CD4-positive, CD25-positive, alpha-beta regulatory T cell (primary cell): ENCODE data around the gene SH3RF1. TPM values are rescaled to one million over a fixed set of nuclear protein-coding genes. Genes with fewer than 3 reads are reported as not detected.

Source experiments
- ATAC-seq, 2 donors: fragments of 150-1000 bp; cut with Tn5 transposase; one replicate each; pipeline ENCODE4 v1.10.0; 2021; ENCODE audit warnings: low read depth in 2 of 2, moderate number of reproducible peaks in 2 of 2, moderate library complexity in 1 of 2
- DNase-seq, 3 donors: peaks; one replicate each; pipeline versions ENCODE4 v3.0.0 to v3.0.0-alpha.2; 2012 to 2022; ENCODE audit warnings: mixed read lengths in 1 of 3
- H3K27ac ChIP-seq: one replicate; pipeline ENCODE4 v1.7.0; 2013; ENCODE audit warnings: mild to moderate bottlenecking, low read length; ENCODE audit not compliant: insufficient read depth, poor library complexity, severe bottlenecking
- H3K27me3 ChIP-seq: one replicate; pipeline ENCODE4 v1.7.0; 2013; ENCODE audit warnings: low read length; ENCODE audit not compliant: control insufficient read depth, insufficient read depth
- H3K36me3 ChIP-seq: one replicate; pipeline ENCODE4 v1.7.0; 2013; ENCODE audit warnings: mild to moderate bottlenecking, low read length, moderate library complexity; ENCODE audit not compliant: control insufficient read depth, insufficient read depth
- H3K4me1 ChIP-seq: 2 replicates; pipeline ENCODE4 v1.7.0; 2013; ENCODE audit warnings: mild to moderate bottlenecking, low read length; ENCODE audit not compliant: insufficient read depth, control insufficient read depth, poor library complexity, severe bottlenecking
- H3K4me3 ChIP-seq: one replicate; pipeline ENCODE4 v1.7.0; 2013; ENCODE audit warnings: low read depth, mild to moderate bottlenecking, low read length, moderate library complexity
- H3K9me3 ChIP-seq, 2 experiments: 1 replicate in 1 of 2; 2 replicates in 1 of 2; pipeline ENCODE4 v1.7.0; 2013; ENCODE audit warnings: low read length in 2 of 2, mild to moderate bottlenecking in 1 of 2, moderate library complexity in 1 of 2; ENCODE audit not compliant: control insufficient read depth in 2 of 2
- H3K27ac Mint-ChIP-seq, 3 donors: one replicate each; pipeline ENCODE4 v1.8.0; 2020 to 2022; ENCODE audit warnings: mild to moderate bottlenecking in 3 of 3, mixed read lengths in 3 of 3, moderate library complexity in 2 of 3
- H3K27me3 Mint-ChIP-seq: one replicate; pipeline ENCODE4 v1.8.0; 2022; ENCODE audit warnings: mild to moderate bottlenecking, mixed read lengths
- H3K36me3 Mint-ChIP-seq: one replicate; pipeline ENCODE4 v1.8.0; 2020; ENCODE audit warnings: mixed read lengths
- H3K4me1 Mint-ChIP-seq, 4 donors: one replicate each; pipeline ENCODE4 v1.8.0; 2020 to 2022; ENCODE audit warnings: mixed read lengths in 4 of 4, mild to moderate bottlenecking in 1 of 4
- H3K4me3 Mint-ChIP-seq, 4 donors: one replicate each; pipeline ENCODE4 v1.8.0; 2020 to 2022; ENCODE audit warnings: mild to moderate bottlenecking in 4 of 4, mixed read lengths in 4 of 4, moderate library complexity in 3 of 4
- H3K9me3 Mint-ChIP-seq, 7 donors: one replicate each; pipeline ENCODE4 v1.8.0; 2020 to 2022; ENCODE audit warnings: mixed read lengths in 7 of 7, mild to moderate bottlenecking in 3 of 7, moderate library complexity in 2 of 7
- polyA plus RNA-seq, 4 donors: library from polyadenylated mRNA; unstranded; fragments of 300-500 nt; fragmentation: Illumina TruSeq; gene quantifications; one replicate each; pipeline ENCODE4 v1.2.3, GENCODE V29; 2021
- total RNA-seq: library from RNA; stranded (reverse); gene quantifications from one replicate; pipeline ENCODE4 v1.2.3, GENCODE V29; 2022

The SH3RF1 gene
- total and polyA plus RNA-seq, 5 donors from 2014 or later = 0.69 TPM; not detected in 4

GRCh38 chr4:169249214-169249973 is 21.4 kb downstream of the SH3RF1 start:
- ATAC-seq = no peak
- Mint-ChIP-seq H3K27me3 (peaks cover 15% of the 10 kb centered on the region), H3K36me3 (no peaks in the 10 kb centered on the region), H3K4me1 (no peaks in the 10 kb centered on the region), H3K27ac (no peak overlapping the region), H3K9me3 (peaks cover 0 to 3% (median 0%) of the 10 kb centered on the region in 7 donors), H3K4me3 (no peak overlapping the region)
- no peaks in the 10 kb centered on the region for H3K27me3 ChIP-seq
- no peak overlapping the region for H3K27ac ChIP-seq
- H3K9me3 ChIP-seq = no peaks in the 10 kb centered on the region
- H3K4me1 ChIP-seq = no peaks in the 10 kb centered on the region
- no peak for DNase-seq
- H3K36me3 ChIP-seq = no peaks in the 10 kb centered on the region
- no peak overlapping the region for H3K4me3 ChIP-seq

GRCh38 chr4:169248645-169249044 is 22.1 kb downstream of the SH3RF1 start:
- Mint-ChIP-seq H3K27ac (no peak overlapping the region), H3K9me3 (peaks cover 0 to 3% (median 0%) of the 10 kb centered on the region in 7 donors), H3K4me3 (no peak overlapping the region), H3K27me3 (peaks cover 11% of the 10 kb centered on the region), H3K36me3 (no peaks in the 10 kb centered on the region), H3K4me1 (no peaks in the 10 kb centered on the region)
- Histone ChIP-seq H3K4me3 (no peak overlapping the region), H3K27me3 (no peaks in the 10 kb centered on the region), H3K4me1 (no peaks in the 10 kb centered on the region), H3K27ac (no peak overlapping the region), H3K9me3 (no peaks in the 10 kb centered on the region), H3K36me3 (no peaks in the 10 kb centered on the region)
- no peak for DNase-seq
- no peak for ATAC-seq

GRCh38 chr4:169246957-169247396 is 23.8 kb downstream of the SH3RF1 start:
- no peak for ATAC-seq
- H3K9me3 ChIP-seq = no peaks in the 10 kb centered on the region
- H3K9me3 Mint-ChIP-seq = peaks cover 0 to 3% (median 0%) of the 10 kb centered on the region in 7 donors
- DNase-seq = no peak
- no peaks in the 10 kb centered on the region for H3K4me1 Mint-ChIP-seq
- no peak overlapping the region for H3K27ac ChIP-seq
- H3K4me3 ChIP-seq = no peak overlapping the region
- H3K36me3 ChIP-seq = no peaks in the 10 kb centered on the region
- no peaks in the 10 kb centered on the region for H3K4me1 ChIP-seq
- no peaks in the 10 kb centered on the region for H3K36me3 Mint-ChIP-seq
- H3K27me3 ChIP-seq = no peaks in the 10 kb centered on the region
- no peak overlapping the region for H3K4me3 Mint-ChIP-seq
- H3K27ac Mint-ChIP-seq = no peak overlapping the region
- H3K27me3 Mint-ChIP-seq = peaks cover 6% of the 10 kb centered on the region

- H3K27me3 ChIP-seq = no peaks in the 10 kb centered on the region
- Mint-ChIP-seq H3K27ac (no peak overlapping the region), H3K27me3 (no peaks in the 10 kb centered on the region), H3K9me3 (peaks cover 0 to 3% (median 0%) of the 10 kb centered on the region in 7 donors), H3K36me3 (no peaks in the 10 kb centered on the region), H3K4me3 (no peak overlapping the region), H3K4me1 (no peaks in the 10 kb centered on the region)
- H3K4me1 ChIP-seq = no peaks in the 10 kb centered on the region
- no peak for ATAC-seq
- no peak overlapping the region for H3K27ac ChIP-seq
- H3K4me3 ChIP-seq = no peak overlapping the region
- H3K36me3 ChIP-seq = no peaks in the 10 kb centered on the region
- H3K9me3 ChIP-seq = no peaks in the 10 kb centered on the region
- DNase-seq = no peak
These were observed 24.5 kb downstream of the SH3RF1 start for GRCh38 chr4:169246279-169246678.

- no peaks in the 10 kb centered on the region for H3K27me3 Mint-ChIP-seq
- H3K4me1 ChIP-seq = no peaks in the 10 kb centered on the region
- H3K9me3 ChIP-seq = no peaks in the 10 kb centered on the region
- H3K27ac Mint-ChIP-seq = no peak overlapping the region
- no peak overlapping the region for H3K4me3 Mint-ChIP-seq
- ATAC-seq = no peak
- H3K9me3 Mint-ChIP-seq = peaks cover 0 to 3% (median 0%) of the 10 kb centered on the region in 7 donors
- H3K27me3 ChIP-seq = no peaks in the 10 kb centered on the region
- no peak overlapping the region for H3K27ac ChIP-seq
- DNase-seq = no peak
- no peaks in the 10 kb centered on the region for H3K36me3 Mint-ChIP-seq
- no peaks in the 10 kb centered on the region for H3K36me3 ChIP-seq
- no peak overlapping the region for H3K4me3 ChIP-seq
- H3K4me1 Mint-ChIP-seq = no peaks in the 10 kb centered on the region
These were observed 25.7 kb downstream of the SH3RF1 start for GRCh38 chr4:169245061-169245460.

- H3K4me3 ChIP-seq = no peak overlapping the region
- DNase-seq (no peak), ATAC-seq (no peak)
- Mint-ChIP-seq H3K9me3 (peaks cover 0 to 3% (median 0%) of the 10 kb centered on the region in 7 donors), H3K4me1 (no peaks in the 10 kb centered on the region), H3K27ac (no peak overlapping the region), H3K36me3 (no peaks in the 10 kb centered on the region), H3K27me3 (peaks cover 3% of the 10 kb centered on the region), H3K4me3 (no peak overlapping the region)
- no peaks in the 10 kb centered on the region for H3K4me1 ChIP-seq
- H3K27ac ChIP-seq = no peak overlapping the region
- H3K9me3 ChIP-seq = no peaks in the 10 kb centered on the region
- no peaks in the 10 kb centered on the region for H3K36me3 ChIP-seq
- no peaks in the 10 kb centered on the region for H3K27me3 ChIP-seq
These were observed 26.7 kb downstream of the SH3RF1 start for GRCh38 chr4:169243825-169244609.

GRCh38 chr4:169241464-169241863 is 29.3 kb downstream of the SH3RF1 start:
- Histone ChIP-seq H3K27me3 (no peaks in the 10 kb centered on the region), H3K4me3 (no peak overlapping the region), H3K36me3 (no peaks in the 10 kb centered on the region), H3K27ac (no peak overlapping the region), H3K4me1 (no peaks in the 10 kb centered on the region), H3K9me3 (no peaks in the 10 kb centered on the region)
- H3K27ac Mint-ChIP-seq = no peak overlapping the region
- H3K9me3 Mint-ChIP-seq = peaks cover 0 to 4% (median 0%) of the 10 kb centered on the region in 7 donors
- ATAC-seq = no peak
- no peaks in the 10 kb centered on the region for H3K36me3 Mint-ChIP-seq
- H3K4me3 Mint-ChIP-seq = no peak overlapping the region
- no peaks in the 10 kb centered on the region for H3K4me1 Mint-ChIP-seq
- H3K27me3 Mint-ChIP-seq = peaks cover 8% of the 10 kb centered on the region
- no peak for DNase-seq
